ENCODE measurements around the gene ILKAP.

ILKAP gene, protein sequence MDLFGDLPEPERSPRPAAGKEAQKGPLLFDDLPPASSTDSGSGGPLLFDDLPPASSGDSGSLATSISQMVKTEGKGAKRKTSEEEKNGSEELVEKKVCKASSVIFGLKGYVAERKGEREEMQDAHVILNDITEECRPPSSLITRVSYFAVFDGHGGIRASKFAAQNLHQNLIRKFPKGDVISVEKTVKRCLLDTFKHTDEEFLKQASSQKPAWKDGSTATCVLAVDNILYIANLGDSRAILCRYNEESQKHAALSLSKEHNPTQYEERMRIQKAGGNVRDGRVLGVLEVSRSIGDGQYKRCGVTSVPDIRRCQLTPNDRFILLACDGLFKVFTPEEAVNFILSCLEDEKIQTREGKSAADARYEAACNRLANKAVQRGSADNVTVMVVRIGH

DNA sequence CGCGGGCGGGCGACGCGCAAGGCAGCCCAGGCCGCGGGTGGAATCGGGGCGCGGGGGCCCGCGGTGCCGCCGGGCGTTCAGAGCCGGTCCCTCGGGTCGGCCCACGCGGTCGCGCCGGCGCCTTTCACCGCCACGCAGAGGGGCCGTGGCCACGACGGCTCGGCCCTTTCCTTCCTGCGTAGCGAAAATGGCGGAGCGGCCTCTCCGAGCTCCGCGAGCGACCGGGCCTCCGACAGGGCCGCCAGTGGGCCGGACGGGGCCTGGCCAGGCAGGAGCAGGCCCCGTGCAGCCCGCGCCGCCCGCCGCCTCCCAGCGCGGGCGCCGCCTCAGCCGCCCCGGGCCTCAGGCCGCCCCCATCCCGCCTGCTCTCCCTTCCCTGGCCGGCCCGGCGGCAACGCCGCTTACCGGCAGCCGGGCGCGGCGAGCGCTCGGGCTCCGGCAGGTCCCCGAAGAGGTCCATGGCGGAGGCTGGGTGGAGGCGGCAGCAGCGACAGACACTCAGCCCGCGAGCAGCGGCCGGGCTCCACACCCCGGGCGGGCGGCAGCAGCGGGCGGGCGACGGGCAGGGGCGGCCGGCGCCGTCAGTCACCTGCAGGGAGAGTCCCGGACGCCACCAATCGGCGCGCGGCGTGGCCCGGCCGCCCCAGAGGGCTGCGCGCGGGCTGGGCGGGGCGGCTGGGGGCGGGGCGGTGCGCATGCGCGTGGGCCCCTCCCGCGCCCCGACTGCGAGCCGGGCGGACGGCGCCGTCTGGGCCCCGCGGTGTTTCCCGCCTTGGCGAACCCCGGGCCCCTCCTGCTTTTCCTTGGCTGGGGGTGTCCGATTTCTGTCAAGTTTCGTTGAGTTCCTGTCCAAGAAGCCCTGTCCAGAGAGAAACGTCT is at the start of gene ILKAP:
Gene ILKAP, minus strand, starts transcription at position 602 of the 879 bp plus-strand sequence. Its CDS starts 142 bp downstream, at position 460.
- DNase-seq: peak; percentile 89

DNA sequence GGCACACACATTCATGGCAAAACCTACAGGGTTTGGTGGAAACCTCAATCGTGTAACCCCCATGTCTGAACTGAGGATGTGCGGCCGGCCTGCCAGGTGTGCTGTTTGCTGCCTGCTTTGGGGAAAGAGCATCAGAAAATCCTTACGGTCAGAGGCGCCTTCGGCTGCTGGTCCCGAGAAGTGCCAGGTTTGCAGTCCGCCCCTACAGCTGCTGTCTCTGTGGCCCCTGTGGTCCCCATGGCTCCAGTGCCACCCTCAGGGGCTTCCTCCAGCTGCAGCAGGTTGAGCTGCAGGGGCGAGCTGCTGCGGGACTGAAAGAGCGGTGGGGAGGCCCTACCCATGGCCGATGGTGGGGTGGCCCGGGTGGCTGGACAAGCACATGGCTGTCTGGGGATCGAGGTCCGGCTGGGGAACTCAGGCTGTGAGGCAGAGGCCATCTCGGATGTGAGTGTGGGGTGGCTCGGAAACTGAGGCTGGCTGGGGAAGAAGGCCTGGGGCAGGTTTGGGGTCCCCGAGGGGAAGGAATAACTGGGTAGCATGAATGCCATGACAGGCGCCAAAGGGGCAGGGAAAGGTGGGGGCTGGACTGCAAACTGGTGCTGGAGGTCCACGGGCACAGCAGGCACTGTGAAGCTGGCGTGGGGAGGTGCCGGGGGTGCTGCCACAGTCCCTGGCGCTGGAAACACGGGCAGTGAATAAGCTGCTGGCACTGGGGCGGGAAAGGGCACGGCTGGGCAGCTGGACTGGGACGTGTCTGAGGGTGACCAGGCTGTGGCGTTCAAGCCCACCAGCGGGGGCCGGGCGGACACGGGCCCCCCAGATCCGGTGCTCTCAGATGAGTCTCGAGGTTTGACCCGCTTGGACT is 49.5 kb upstream of the ILKAP start:
- DNase-seq: no peak

DNA sequence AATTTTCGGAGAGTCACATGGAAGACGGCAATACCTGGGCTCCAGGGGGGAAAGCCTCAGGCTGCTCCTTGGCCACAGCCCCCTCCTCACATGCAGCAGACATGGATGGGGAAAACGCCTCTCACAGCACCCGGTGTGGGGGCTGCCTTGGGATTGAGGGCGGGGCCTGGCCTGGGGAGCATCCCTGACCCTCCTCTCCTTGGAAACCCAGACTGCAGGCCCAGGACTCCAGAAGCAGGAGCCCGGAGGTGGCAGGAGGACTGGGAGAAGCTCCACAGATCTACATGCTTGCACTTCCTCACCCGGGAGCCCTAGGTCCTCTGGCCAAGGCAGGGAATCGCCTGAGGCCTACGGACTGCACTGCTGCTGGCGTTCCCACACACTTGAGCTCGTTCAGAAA is 48.5 kb upstream of the ILKAP start:
- DNase-seq: no peak

DNA sequence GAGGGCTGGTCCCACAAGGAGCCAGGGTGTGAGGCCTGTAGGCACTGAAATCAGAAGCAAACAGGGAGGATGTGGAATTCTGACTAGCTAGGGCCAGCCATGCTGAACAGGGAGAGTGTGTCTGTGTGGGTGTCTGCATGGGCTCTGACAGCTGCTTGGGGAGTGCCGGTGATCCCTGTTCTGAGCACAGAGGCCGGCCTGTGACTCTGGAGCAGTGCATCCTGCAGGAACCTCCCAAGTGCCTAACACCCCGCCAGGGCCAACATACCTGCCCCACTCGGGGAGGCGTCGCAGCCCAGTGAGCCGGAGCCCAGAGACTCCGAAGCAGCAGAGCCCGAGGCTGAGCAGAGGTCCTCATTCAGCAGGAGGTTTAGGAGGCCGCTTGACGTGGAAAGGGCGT is 47.8 kb upstream of the ILKAP start:
- no peak for DNase-seq

DNA sequence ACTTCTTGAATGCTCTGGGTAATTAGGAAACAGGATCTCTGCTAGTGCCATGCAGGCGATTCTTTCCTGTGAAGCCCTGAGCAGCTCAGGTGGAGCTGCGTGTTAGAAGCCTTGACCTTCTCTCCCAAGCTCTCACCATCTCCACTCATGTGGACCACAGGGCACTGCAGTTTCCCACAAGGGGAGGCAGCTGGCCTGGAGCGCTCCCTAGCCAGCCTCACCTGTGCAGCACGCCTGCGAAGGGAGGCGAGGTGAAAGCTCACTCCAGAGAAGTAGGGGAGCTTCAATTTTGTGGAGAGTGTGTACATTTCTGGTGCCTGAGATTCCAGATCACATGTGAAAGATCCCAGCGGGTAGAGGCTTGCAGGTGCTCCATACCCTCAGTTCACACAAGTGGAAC is 47.4 kb upstream of the ILKAP start:
- no peak for DNase-seq

DNA sequence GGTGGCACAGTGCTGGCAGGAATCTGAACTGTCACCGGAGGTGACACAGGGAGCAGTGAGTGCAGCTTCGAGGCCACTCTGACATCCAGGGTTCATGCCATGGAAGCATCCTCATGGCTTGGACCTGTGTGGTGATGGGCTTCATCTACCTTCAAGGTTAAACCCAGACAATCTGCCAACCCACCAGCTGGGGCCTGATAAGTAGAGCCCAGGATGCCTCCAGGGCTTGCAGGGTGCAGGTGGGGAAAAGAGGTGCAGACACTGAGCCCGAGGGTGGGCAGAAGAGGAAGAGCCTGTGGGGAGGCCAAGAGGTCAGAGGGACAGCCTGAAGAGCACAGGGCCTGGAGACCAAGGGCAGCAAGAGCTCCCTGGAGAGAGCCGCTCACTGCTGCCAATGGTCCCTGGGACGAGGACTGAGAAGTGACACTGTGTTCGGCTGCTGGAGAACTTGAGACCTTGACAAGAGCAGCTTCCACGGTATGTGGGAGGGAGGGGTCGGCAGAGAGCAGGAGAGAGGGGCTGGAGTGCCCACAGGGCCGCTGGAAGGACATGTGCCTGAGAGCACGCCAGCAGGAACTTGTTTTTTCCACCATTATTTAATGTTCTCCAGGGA is 44.5 kb upstream of the ILKAP start:
- no peak for DNase-seq

DNA sequence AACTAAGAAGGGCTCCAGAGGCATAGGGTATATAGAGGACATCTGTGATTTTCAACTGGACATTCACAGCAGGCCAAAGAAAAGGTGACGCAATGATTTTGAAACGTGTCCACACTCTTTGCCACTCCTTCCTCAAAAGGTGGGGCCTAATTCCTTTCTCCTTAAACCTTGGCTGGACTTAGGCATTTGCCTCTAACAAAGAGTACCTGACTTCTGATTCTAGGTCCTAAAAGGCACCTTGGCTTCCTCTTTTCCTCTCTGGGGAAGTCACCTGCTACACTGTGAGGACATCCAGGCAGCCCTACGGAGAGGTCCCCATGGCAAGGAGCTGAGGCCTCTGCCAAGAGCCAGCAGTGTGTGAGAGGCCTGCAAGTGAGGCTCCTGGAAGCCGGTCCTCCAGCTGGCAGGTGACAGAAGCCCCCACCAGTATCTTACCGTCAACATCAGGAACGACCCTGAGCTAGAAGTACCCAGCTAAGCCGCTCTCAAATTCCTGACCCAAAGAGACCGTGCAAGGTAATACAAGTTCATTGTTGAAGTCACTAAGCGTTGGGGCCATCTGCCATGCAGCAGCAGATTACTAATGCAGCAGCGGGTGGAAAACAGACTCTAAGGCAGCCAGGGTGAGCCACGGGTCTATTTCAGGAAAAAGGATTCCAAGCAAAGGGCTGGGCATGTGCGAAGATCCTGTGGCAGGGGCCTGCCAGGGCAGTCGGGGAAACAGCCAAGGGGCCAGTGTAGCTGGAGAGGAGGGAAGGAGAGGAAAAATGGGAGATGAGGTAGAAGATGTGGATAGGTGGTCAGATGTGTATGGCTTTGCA is 43.7 kb upstream of the ILKAP start:
- DNase-seq: no peak

DNA sequence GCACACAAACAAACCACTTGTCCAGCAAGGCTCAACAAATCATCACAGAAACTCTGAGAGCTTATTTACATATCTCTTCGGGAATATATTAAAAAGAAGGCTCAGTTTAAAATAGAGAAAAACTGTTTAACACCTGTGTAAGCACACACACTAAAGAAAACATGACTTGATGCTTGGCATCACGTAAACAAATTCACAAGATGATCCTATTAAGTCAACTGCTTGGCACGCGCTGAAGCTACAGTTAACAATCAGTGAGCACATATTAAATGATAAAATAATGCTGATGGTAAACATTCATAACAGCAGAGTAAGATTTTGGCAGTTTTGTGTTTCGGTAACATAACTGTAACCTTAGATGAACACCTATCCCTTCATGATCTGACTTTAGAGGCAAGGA is 40.7 kb upstream of the ILKAP start:
- DNase-seq: no peak

DNA sequence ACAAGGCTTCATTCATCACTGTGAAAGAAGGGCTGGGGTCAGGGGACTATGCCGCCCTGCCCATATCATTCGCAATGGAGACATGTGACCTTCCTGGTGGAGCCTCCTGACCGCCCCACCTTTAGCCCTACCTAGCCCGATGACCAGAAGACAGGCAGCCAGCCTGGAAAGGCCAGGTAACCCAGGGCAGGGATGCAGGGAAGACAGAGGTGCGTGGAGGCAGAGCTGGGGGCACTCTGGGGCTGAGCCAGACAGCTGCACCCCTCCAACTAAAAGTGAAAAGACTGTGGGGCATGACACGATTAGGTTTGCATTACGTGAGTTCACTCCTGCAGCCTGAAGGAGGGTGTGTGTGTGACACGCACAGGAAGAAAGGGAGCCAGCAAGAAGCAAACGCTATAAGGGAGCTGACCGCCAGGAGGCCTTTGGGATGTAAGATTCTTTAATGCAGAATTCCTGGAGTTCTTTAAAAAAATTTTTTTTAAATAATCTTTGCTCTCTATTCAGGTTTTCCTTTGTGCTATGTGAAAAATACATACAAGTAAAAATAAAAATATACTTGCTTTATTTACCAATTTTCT is 40.1 kb upstream of the ILKAP start:
- no peak for DNase-seq

DNA sequence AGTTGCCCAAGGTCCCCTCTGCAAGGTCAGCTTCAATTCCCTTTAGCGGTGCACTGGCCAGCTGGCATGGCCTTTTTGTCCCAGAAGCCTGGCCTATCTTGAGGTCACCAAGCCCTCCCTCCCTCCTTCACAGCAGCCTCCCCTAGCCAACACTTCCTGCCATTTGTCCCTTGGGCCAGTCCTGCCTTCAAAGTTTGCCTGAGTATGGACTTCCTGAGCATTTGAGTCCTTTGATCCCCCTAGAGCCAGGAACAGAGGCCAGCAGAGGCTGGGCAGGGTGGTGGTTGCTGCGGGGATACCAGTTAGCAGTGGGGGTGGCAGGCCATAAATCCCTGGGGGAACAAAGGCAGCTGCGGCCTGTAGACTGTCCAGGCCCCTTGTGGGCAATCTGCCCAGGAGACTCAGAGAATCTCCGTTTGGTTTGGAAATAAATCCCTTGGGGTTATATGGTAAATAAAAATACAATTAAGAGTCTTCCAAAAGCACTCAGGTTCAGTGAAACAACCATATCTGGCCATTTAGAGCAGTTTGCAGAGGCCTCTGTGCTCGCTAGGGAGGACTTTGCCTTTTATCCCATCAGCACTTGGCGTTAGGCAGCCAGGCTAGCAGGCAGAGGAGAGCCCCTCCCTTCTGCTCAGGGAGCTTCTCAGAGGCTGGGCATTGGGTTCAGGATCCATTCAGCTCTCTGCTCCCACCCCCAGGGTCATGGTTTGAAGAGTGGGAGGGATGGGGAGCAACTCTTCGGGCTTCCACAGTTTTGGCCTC is 39.4 kb upstream of the ILKAP start:
- no peak for DNase-seq

DNA sequence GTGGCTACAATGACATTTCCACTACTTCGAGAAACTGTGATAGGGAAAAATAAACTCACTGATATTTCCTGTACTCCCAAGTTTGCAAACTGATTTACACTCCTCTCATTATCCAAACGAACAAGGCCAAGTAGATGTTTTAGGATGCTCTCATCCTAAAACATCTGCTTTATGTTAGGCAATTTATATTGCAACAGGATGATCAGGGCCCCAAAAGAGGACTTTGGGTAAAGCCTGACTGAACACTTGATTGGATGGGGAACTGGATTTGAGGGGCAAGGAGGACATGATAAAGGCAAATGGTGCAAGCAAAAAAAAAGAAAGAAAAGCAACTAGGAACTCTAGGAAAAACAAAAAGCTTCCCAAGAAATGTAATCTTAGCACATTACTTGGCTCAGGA is 38.5 kb upstream of the ILKAP start:
- DNase-seq: no peak

DNA sequence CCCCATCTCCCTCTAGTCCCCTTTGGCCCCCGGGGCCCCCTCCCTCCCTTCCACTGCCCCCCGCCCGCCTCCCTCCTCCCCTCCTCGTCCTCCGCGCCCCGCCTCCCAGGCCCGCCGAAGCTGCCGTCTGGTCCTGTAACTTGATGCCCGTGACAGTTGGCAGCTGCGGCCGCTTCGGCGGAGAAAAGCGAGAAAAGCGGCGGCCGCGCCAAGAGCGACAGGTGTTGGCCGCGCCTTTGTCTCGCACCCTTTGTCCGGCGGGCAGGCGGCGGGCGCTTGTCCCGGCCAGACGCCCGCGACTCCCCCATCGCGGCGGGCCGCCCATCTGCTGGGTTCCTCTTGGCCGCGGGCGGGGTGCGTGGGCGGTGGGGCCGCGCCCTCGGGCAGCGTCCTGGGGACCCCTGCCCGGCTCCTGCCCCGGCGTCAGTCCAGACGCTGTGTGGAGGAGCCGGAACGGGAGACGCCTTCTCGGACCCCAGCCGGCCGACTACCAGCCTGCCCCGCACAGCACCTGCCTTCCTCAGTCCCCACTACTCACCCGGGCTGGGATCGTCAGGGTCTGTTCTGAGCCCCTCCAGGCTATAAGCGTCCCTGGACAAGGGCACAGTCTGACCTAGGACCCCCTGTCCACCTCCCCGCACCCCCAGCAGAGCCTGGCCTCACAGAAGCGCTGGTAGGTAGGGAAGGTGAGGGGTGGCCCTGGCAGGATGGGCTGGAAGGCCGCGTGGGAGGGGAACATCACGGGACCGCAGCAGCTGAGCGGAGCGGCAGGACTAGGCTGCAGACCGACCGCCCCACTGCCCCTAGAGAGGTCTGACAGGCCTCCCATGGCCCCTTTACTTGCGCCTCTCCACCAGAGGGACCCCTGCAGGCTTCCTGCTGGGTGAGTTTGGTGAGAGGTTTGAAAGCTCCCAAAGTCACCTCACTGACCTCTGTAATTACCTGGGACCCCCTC is 37.5 kb upstream of the ILKAP start:
- DNase-seq: peak; percentile 23

DNA sequence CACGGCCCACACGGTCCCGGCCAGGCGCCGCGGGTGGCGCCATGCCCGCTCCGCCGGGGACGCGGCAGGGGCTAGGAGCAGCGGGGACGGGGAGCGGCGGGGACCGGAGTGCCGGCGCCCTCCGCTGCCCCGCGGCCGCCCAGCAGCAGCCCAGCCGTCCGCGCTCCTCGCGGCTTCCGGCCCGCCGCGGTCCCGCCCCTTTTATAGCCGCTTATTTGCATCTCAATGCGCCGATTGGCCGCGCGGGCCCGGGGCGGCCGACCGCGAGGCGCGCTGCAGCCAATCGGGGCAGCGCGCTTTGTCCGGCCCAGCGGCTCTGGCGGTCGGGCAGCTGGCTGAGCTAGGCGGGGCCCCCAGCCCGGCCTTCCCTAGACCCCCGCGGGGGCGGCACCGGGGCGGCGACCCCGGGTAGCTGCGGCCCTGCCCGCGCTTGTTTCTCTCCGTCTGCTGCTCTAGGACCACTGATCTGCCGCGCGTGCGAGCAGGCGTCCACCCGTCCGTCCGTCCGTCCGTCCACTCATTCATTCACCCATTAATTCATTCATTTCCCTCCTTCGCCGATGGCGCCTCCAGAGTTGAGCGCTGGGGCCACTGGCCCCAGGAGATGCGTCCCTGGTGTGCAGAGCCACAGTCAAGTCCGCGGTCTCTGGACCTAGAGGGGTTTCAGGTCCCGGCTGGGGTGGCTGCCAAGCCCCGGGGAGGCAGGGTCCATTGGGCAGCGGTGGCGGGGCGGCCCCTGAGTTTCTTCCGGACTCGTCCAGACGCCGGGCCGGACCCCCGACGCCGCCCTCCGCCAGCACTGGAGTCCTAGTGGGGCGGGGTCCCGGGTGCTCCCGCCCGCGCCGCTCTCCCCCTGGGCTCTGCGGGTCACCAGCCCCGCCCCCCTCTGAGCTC is 36.6 kb upstream of the ILKAP start, which contains the start of gene HES6:
Gene HES6, minus strand, starts transcription at position 176 of the 894 bp plus-strand sequence. Its CDS starts 133 bp downstream, at position 43.
- DNase-seq: peak; percentile 77

DNA sequence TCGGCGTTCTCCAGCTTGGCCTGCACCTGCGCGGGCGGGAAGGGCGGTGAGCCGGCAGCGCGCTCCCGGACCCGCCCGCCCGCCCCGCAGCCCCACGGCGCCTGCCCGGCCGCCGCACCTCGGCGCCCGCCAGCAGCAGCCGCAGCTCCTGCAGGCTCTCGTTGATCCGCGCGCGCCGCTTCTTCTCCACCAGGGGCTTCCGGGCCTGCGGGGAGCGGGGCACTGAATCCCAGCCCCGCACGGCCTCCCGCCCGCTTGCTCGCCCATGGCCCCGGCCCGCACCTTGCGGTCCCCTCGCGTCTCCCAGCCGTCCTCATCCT is 36.0 kb upstream of the ILKAP start:
- DNase-seq: peak; percentile 18

DNA sequence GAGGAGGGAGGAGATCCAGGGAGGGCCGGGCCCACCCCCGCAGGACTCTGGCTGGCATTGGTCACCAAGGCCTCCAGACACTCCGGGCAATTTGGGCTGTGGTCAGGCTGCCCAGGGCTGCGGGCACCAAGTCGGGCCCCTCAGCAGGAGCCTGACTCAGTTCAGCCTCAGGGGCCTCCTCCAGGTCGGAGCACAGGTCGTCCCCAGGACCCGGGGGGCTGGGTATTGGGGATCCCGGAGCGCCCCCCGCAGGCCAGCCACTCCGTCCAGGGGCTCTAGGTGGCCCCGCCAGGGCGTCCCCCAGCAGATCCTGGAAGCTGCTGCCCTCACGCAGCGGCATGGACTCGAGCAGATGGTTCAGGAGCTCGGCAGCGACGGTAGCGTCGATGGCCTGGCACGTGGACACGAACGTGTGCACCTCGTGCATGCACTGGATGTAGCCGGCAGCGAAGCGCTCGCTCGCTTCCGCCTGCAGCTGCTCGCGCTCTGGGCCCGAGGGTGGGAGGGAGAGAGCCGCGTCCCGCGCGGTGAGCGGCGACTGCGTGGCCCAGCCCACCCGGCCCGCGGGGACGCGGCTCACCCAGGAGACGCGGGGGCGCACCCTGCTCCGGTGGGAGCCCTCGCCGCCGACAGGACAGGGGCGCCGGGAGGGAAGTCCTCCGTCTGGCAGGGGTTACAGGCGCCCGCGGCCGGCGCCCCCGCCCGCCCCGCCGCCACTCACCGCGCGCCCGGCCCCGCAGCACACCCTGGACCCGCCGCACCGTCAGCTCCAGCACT is 35.5 kb upstream of the ILKAP start:
- DNase-seq: peak; percentile 48

DNA sequence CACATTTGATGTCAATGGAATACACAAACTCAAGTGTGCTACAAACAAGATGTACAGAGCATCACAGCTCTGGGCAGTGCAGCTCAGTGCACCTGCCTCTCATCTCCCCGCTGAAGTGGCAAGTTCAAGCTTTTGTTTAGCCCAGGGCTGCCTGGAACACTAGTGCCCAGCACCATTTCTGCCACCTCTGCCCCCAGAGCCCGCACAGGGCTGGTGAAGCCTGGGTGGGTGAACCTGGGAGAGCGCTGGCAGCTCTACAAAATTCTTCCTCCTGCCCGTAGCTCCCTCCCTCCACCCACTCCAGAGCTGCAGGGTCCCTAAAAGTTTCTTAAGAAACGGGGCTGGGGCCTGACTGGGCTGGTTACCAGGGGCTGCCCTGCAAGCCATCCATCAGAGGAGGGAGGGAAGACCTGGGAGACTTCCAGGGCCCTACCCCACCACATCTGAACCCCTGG is 34.8 kb upstream of the ILKAP start:
- no peak for DNase-seq

DNA sequence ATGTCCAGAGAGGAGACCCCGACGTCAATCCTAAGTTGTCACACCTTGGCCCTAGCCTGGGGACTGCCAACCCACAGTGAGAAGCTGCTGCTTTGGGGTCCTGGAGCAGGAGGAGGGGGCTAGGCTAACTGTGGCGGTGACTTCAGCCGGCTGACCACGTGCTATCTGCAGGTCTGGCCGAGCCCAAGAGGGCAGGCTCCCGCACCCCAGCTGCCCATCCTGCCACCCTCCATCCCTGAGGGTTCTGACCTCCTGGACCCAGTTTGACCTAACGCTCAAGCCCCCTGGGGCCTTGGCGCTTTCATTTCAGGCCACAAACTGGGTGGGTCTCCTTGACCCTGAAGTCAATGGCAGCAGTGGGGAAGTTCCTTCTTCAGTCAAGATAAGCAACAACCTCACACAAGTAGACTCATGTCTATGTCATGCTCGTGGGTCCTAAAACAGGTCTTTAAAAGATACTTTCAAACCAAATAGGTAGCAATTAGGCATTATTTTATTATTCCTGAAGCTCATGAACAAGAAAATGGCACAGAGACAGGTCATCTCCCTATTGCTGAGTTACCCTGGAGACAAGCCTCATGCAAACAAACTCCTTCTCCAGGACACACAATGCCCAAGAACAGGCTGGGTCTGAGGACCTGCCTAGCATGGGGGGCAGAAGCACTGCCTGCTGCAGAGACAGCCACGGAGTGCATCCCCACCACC is 34.1 kb upstream of the ILKAP start:
- no peak for DNase-seq
